WERI-Rb-1 (cell line): ENCODE data around the gene CHTF18.

Experiments
- DNase-seq: peaks from one replicate; pipeline ENCODE4 v3.0.0-alpha.2; 2020
- H3K27ac ChIP-seq: fragments of 250-450 bp; sonication (Bioruptor Pico); 2 replicates; pipeline ENCODE4 v1.5.1; 2020; ENCODE audit warnings: mild to moderate bottlenecking, moderate library complexity
- H3K27me3 ChIP-seq: fragments of 250-450 bp; sonication (Bioruptor Pico); 2 replicates; pipeline ENCODE4 v1.5.1; 2021; ENCODE audit warnings: mild to moderate bottlenecking, low read depth, moderate library complexity; ENCODE audit not compliant: insufficient read depth, severe bottlenecking
- H3K36me3 ChIP-seq: fragments of 250-450 bp; sonication (Bioruptor Pico); 2 replicates; pipeline ENCODE4 v1.5.1; 2020; ENCODE audit warnings: mild to moderate bottlenecking, moderate library complexity
- H3K4me3 ChIP-seq: 2 replicates; pipeline ENCODE4 v1.5.1; 2011; ENCODE audit warnings: low read depth, mild to moderate bottlenecking, control low read depth, low read length
- H3K9me3 ChIP-seq: fragments of 250-450 bp; sonication (Bioruptor Pico); 2 replicates; pipeline ENCODE4 v1.5.1; 2021; ENCODE audit warnings: mild to moderate bottlenecking, moderate library complexity; ENCODE audit not compliant: severe bottlenecking
- TF ChIP-seq, protein P1 (sequence below): IDR thresholded peaks from 2 replicates; pipeline ENCODE4 v1.5.1; 2011; ENCODE audit warnings: low read depth, mild to moderate bottlenecking, control low read depth, inconsistent platforms, low read length

CHTF18 gene

DNA sequence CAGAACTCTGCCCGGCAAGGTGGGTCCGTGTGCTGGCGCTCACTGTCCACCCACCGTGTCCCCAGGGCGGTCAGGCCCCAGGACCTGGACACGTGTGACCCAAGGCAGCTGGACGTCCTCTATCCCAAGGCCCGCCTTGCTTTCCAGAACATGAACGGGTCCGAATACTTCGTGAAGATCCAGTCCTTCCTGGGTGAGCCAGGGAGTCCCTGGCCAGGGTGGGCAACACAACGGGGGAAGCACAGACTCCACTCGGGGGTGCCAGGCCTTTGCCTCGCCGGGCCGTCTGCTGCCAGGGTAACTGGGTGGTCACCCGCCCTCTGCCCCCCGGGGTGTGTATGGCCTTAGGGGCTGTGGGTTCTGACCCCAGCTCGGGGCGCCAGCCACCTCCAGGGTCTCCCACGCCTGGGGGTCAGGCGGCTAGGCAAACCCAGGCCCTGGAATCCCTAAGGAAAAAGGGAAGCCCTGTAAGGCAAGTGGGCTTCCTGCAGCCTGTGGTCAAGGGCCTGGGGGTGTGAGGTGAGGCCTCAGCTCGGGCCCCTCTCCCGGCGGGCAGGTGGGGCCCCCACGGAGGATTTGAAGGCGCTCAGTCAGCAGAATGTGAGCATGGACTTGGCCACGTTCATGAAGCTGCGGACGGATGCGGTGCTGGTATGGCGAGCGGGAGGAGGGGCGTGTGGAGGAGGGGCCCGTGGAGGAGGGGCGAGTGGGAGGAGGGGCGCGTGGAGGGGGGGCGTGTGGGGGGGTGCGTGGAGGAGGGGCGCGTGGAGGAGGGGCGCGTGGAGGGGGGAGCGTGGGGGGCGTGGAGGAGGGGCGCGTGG lies 21.4 kb upstream of the CHTF18 start:
- no peak overlapping the region for H3K4me3 ChIP-seq
- H3K36me3 ChIP-seq = no peaks in the 10 kb centered on the region
- H3K9me3 ChIP-seq = no peaks in the 10 kb centered on the region
- no peaks in the 10 kb centered on the region for H3K27me3 ChIP-seq
- DNase-seq = no peak
- TF ChIP-seq, protein P1, sequence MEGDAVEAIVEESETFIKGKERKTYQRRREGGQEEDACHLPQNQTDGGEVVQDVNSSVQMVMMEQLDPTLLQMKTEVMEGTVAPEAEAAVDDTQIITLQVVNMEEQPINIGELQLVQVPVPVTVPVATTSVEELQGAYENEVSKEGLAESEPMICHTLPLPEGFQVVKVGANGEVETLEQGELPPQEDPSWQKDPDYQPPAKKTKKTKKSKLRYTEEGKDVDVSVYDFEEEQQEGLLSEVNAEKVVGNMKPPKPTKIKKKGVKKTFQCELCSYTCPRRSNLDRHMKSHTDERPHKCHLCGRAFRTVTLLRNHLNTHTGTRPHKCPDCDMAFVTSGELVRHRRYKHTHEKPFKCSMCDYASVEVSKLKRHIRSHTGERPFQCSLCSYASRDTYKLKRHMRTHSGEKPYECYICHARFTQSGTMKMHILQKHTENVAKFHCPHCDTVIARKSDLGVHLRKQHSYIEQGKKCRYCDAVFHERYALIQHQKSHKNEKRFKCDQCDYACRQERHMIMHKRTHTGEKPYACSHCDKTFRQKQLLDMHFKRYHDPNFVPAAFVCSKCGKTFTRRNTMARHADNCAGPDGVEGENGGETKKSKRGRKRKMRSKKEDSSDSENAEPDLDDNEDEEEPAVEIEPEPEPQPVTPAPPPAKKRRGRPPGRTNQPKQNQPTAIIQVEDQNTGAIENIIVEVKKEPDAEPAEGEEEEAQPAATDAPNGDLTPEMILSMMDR = no peak
- no peak overlapping the region for H3K27ac ChIP-seq

DNA sequence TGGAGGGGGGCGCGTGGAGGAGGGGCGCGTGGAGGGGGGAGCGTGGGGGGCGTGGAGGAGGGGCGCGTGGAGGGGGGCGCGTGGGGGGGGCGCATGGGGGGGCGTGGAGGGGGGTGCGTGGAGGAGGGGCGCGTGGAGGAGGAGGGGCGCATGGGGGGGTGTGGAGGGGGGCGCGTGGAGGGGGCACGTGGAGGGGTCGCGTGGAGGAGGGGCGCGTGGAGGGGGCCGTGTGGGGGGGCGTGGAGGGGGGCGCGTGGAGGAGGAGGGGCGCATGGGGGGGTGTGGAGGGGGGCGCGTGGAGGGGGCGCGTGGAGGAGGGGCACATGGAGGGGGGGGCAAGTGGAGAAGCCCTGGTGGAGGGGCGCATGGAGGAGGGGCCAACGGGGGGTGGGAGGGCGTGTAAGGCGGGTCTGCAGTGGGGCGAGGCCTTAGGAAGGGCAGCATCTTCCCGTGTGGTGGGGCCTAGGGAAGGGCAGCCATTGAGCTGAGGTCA lies 20.6 kb upstream of the CHTF18 start:
- no peak overlapping the region for H3K4me3 ChIP-seq
- no peak for DNase-seq
- no peaks in the 10 kb centered on the region for H3K36me3 ChIP-seq
- no peaks in the 10 kb centered on the region for H3K27me3 ChIP-seq
- no peaks in the 10 kb centered on the region for H3K9me3 ChIP-seq
- H3K27ac ChIP-seq = no peak overlapping the region
- TF ChIP-seq, protein P1 = no peak

DNA sequence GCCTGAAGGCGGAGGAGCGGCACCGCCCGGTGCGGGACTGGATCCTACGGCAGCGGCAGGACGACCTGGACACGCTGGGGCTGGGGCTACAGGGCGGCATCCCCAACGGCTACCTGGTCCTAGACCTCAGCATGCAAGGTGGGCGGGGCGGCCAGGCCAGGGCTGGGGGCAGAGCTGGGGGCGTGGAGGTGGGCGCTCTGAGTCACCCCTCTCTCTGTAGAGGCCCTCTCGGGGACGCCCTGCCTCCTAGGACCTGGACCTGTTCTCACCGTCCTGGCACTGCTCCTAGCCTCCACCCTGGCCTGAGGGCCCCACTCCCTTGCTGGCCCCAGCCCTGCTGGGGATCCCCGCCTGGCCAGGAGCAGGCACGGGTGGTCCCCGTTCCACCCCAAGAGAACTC lies 20.0 kb upstream of the CHTF18 start:
- Histone ChIP-seq H3K4me3 (no peak overlapping the region), H3K27ac (no peak overlapping the region), H3K27me3 (no peaks in the 10 kb centered on the region), H3K36me3 (no peaks in the 10 kb centered on the region), H3K9me3 (no peaks in the 10 kb centered on the region)
- TF ChIP-seq, protein P1 = no peak
- no peak for DNase-seq

DNA sequence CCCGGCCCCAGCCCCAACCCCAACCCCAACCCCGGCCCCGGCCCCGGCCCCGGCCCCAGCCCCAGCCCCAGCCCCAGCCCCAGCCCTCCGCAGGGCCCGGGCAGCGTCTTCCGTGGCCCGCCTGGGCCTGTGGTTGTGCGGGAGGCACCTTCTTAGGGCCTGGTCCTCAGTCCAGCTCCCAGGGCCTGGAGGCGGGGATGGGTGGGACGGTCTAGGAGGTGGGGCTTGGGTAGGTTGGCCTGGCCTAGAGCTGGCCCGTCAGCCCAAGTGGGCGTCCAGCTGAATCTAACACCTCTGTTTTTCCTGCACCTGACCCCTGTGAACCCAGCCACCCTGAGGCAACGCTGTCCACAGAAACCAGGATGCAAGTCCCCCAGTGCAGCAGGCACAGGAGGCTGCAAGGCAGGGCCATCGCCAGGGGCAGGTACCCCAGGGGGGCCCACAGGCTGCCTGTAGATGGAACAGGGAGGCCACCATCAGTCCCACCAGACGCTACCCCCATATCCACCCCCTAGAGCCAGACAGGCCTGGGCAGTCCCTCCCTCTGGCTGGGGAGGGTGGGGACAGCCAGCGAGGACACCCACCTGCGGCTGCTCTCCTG lies 19.1 kb upstream of the CHTF18 start:
- Histone ChIP-seq H3K4me3 (no peak overlapping the region), H3K9me3 (no peaks in the 10 kb centered on the region), H3K36me3 (no peaks in the 10 kb centered on the region), H3K27me3 (no peaks in the 10 kb centered on the region), H3K27ac (no peak overlapping the region)
- TF ChIP-seq, protein P1 = no peak
- DNase-seq = no peak

DNA sequence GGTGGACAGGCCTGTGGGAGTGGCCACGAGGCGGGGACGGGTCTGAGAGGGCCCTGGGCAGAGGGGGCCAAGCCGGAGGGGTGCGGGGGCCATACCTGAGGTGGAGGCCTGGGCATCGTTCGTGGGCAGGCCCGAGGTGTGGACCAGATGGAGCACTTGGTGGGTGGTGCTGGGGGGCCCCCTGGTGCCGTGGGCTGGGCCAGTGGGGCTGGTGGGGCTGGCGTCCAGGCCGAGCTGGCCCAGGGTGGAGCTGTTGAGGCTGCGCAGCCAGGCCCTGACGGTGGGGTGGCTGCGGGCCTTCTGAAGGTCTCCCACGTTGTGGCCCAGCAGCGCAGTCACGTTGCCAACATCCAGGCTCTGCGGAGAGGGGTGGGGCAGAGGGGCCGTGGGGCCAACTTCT lies 18.5 kb upstream of the CHTF18 start:
- DNase-seq = no peak
- TF ChIP-seq, protein P1 = 0 out of 2 replicates have a peak, but pooled peaks have one; percentile 6
- H3K27ac ChIP-seq = no peak overlapping the region

More for the DNA sequence above, 18.5 kb upstream of the CHTF18 start:
- no peaks in the 10 kb centered on the region for H3K9me3 ChIP-seq
- no peak overlapping the region for H3K4me3 ChIP-seq
- no peaks in the 10 kb centered on the region for H3K36me3 ChIP-seq
- H3K27me3 ChIP-seq = no peaks in the 10 kb centered on the region
